NCI-H146 treated with DMSO at 0.1 percent for 48 hours (cell line): ENCODE data around the gene EPHA2.
"Not testable (repeated sequence)": the region's sequence is repeated elsewhere in the genome, so short reads cannot be mapped to it uniquely, and the experiment has no call there.

ENCODE experiments used
- DNase-seq: peaks from one replicate; lab custom pipeline; 2025; ENCODE audit not compliant: unreplicated experiment; lab: John Stamatoyannopoulos, UW

The EPHA2 gene

DNA sequence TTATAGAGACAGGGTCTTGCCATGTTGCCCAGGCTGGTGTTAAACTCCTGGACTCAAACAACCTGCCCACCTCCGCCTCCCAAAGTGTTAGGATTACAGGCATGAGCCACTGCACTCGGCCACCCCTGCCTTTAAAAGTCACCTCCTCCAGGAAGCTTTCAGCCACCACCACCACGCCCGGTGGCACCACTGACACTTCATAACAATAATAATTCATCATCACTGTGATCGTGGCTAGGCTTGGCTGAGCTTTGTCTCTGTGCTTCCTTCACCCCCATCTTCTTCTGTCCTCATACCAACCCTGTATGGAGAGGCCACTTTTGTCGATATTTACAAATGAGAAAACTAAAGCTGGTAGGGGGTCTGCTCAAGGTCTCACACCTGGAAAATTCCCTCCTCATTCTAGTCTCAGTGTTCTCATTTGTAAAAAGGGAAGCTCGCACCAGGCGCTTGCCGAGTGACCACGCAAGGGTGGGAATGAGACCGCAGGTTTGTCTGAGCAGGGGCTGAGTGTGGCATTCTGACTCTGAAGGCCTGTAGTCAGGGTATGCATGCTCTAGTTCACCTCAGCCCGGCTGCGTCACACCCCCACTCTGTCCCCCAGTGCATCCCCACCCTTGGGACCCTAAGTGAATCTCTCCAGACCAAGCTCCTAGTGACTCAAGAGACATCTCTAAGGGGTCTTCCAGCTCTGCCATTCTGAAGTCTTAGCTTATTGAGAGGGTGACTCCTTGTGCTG, 12.9 kb upstream of the EPHA2 start:
- DNase-seq = no peak

GRCh38 chr1:16168144-16168495, 12.3 kb upstream of the EPHA2 start:
- DNase-seq = not testable (repeated sequence)

DNA sequence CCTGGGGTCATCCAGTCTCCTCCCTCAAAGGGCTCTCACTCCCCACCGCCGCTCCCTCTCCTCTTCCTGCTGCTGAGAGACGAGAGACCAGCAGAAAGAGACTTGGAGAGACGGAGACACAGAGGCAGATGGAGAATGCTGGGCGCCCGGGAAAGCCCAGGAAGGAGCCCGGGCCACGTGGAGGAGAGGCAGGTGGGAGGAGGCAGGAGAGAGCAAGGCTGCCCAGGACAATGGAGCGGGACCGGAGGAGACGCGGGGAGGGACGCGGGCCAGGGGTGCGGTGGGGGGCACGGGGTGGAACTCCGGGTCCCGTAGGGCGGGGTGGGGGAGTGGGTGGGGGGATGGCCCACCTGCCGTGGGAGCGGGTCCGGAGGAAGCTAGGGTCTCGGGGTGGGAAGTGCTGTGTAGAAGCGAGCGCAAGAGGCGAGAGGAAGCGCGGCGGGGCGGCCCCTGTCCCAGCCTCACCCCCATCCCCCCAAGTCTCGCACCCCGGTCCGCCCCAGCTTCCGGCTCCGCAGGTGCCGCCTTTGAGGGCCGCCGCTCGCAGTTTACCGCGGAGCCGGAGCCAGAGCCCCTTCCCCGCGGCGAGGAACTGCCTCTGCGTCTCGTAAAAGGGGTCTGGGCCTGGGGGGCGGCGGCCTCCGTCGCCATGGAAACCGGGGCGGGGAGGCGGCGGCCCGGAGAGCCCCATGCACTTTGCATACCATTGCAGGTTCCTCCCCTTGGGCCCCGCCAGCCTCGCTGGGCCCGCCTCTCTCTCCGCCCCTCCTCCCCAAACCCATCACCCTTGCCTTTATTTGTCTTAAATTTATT, 11.7 kb upstream of the EPHA2 start:
- DNase-seq = no peak

- DNase-seq = no peak
Observed at GRCh38 chr1:16166117-16166516, 10.2 kb upstream of the EPHA2 start.

DNA sequence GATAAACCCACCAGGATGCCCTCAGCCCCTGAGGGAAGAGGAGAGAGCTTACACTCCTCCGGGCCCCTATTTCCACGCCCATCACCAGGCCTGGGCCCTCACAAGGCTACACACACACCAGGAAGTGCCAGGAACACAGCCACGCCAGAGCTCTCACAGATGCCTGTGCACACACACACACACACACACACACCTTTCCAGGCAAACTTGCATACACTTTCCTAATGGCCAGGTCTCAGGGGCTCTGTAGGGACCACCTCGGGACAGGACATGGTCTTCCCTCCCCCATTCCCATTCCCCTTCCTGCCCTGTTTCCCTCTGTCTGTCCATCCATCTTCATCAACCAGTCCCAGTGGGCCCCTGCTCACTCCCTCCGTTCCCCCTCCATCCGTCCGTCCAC, 9.7 kb upstream of the EPHA2 start:
- no peak for DNase-seq

DNA sequence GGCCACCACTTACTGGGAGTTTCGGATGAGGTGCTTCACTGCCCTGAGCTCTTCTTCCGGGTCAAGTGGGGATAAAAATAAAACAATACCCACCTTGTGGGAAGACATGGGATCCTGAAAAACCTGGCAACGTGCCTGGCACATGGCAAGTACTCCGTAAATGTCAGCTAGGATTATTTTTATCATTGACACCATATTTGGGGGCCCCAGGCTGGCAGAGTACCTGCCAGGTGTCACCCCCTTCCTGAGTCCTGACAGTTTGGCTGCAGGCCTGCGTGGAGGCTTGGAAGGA, 9.2 kb upstream of the EPHA2 start:
- DNase-seq = no peak

- DNase-seq = peak; percentile 84
Observed at GRCh38 chr1:16164213-16165072, 8.6 kb upstream of the EPHA2 start.

GRCh38 chr1:16163608-16164212, 7.8 kb upstream of the EPHA2 start:
- DNase-seq = not testable (repeated sequence)

GRCh38 chr1:16162163-16162822, 6.4 kb upstream of the EPHA2 start:
- no peak for DNase-seq

GRCh38 chr1:16161717-16162116, 5.8 kb upstream of the EPHA2 start:
- DNase-seq = no peak

DNA sequence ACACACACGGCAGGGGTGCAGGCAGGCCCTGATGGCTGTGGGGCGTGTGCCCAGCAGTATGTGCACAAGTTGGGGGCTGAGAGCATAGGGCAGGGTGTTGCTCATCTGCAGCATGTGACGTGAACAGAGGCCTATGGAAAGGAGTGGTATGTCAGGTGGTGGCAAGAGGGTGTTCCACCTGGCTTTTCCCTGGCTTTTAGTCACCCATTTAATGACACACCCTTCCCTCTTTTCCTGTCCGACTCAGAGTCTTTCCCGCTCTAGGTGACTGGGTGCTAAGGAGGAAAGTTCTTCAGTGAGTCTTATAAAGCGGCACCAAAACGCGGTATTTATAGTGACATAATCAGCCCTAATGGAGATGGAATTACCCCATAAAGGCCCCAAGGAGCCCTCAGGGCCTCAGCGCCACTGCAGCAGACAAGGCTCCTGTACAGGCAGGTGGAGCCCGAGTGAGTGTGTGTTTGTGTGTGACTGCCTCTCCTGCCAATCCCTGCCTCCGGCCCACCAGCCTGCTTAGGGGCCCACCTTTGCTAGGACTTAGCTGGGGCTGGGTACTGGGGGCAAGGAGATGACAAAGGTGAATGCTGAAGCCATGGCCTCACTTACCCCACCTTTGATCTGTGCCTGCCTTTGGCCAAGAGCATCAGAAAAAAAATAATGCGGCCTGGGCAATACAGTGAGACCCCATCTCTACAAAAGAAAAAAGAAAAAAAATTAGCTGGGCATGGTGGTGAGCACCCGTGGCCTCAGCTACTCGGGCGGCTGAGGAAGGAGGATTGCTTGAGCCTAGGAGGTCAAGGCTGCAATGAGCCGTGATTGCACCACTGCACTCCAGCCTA, 3.3 kb upstream of the EPHA2 start:
- no peak for DNase-seq

DNA sequence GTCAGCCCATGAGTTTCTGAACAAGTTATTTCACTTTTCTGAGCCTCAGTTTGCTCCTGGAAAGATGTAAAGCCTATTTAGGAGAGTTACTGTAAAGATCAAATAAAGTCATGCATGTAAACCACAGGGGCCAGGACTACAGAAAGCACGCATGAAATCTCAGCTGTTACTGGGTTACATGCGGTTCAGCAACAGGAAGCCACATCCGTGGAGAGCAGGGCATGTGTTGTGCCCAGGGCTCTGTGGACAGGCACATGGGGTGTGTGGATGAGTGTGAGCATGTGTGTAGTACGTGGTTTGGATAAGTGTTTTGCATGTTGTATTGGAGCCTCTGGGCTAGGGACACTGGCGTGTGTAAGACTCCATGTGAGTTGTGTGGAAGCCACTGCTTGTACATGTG, 2.2 kb upstream of the EPHA2 start:
- DNase-seq = no peak

DNA sequence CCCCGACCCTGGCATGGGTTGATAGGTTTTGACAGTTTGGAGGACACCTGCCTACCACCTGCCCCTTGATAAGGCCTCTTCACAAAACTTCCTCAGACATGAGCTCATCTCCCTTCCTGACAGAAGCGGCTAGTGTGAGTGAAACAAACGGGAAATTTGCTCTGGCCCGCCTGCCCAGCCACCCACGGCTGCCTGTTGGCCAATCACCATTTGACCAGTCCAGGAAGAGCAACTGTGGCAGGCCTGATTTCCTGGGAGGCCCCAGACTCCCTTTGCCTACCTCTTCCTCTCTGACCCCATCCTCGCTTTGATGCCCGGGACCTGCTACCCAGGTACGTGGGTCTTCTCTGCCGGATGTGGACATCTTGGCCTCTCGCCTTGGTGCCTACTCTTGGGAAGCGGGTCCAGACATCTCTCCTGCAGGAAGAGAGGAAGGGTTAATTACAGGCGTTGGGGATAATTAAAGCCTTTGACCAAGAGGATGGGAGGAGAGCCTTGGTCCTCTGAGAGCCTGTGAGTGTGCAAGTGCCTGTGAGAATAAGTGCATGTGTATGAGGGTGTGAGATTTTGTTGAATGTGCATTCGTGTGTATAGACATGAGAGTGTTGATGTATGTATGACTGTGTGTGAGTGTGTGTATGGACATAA, 1.1 kb upstream of the EPHA2 start:
- DNase-seq = no peak

GRCh38 chr1:16153999-16154673, 1.7 kb downstream of the EPHA2 start:
- no peak for DNase-seq

DNA sequence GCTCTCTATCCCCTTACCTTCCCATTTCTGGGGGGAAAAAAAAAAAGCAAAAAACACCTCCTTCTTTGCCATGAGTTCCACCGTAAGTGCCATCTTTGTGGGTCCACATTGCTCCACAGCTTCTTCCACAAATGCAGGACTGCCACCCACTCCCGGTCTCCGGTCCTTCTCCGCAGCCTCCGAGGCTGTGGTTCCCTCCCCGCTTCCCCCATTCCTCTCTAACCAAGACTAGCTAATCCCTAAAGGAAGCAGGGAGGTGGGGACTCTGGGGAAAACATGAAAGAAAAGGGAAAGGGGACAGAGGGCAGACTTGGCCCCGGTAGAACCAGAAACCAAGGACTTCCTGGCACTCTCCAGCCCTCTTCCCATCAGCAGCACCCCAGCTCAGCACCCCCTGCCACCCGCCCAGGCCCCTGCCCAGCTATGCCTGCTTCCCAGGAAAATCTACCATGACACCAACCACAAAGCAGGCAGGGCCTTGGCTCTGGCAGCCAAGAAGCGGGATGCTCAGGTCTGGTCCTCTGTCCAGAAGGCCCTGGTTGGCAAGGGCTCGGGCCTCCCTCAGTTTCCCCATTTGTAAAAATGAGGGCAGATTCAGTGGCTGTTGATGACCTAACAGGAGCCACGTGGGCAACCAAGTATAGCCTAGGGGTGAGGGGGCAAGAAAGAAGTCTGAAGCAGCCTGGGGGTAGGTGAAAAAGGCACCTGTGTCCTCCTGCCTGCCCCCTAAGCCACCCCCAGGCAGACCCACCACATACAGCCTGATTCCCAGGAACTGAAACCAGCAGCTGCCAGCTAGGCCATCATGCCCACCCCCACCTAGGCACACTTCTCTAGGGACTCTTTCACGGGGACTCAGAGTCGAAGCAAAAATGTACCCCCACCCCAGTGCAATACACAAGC, 2.5 kb downstream of the EPHA2 start:
- no peak for DNase-seq

- no peak for DNase-seq
Observed at GRCh38 chr1:16152481-16153087, 3.3 kb downstream of the EPHA2 start.

- DNase-seq = no peak
Observed at GRCh38 chr1:16151995-16152384, 3.9 kb downstream of the EPHA2 start.
